GM18526 (cell line): Measurements from ENCODE around the gene DIP2C.

Experiments used
- POLR2A ChIP-seq: IDR thresholded peaks from 3 replicates; pipeline ENCODE4 v1.6.1; 2011; ENCODE audit not compliant: insufficient read length; ENCODE audit errors: extremely low read depth

Gene DIP2C

GRCh38 chr10:354901-355617 lies 334.4 kb downstream of the DIP2C start:
- TF ChIP-seq POLR2A = no peak

GRCh38 chr10:352476-353235 lies 336.8 kb downstream of the DIP2C start:
- TF ChIP-seq POLR2A = no peak

- no peak for TF ChIP-seq POLR2A
These were observed 337.6 kb downstream of the DIP2C start for GRCh38 chr10:351770-352334.

GRCh38 chr10:350981-351501 lies 338.4 kb downstream of the DIP2C start:
- TF ChIP-seq POLR2A = no peak

- no peak for TF ChIP-seq POLR2A
These were observed 340.4 kb downstream of the DIP2C start for GRCh38 chr10:349081-349480.

- TF ChIP-seq POLR2A = no peak
These were observed 341.0 kb downstream of the DIP2C start for GRCh38 chr10:348456-348855.

GRCh38 chr10:344582-345200 lies 344.8 kb downstream of the DIP2C start:
- TF ChIP-seq POLR2A = no peak

- no peak for TF ChIP-seq POLR2A
These were observed 345.9 kb downstream of the DIP2C start for GRCh38 chr10:343231-344220.

GRCh38 chr10:341081-341740 lies 348.3 kb downstream of the DIP2C start:
- no peak for TF ChIP-seq POLR2A

GRCh38 chr10:340646-341045 lies 348.8 kb downstream of the DIP2C start:
- no peak for TF ChIP-seq POLR2A

- no peak for TF ChIP-seq POLR2A
These were observed 350.5 kb downstream of the DIP2C start for GRCh38 chr10:339038-339391.

GRCh38 chr10:338171-339037 lies 351.1 kb downstream of the DIP2C start:
- no peak for TF ChIP-seq POLR2A

- no peak for TF ChIP-seq POLR2A
These were observed 353.2 kb downstream of the DIP2C start for GRCh38 chr10:336247-336646.
